CD4-positive, CD25-positive, alpha-beta regulatory T cell (primary cell): Measurements from ENCODE around the gene SNAPC4. TPM values are rescaled to one million over a fixed set of nuclear protein-coding genes. Genes with fewer than 3 reads are reported as not detected.

Experiments used
- polyA plus RNA-seq, 4 donors: library from polyadenylated mRNA; unstranded; fragments of 300-500 nt; fragmentation: Illumina TruSeq; gene quantifications; one replicate each; pipeline ENCODE4 v1.2.3, GENCODE V29; 2021
- total RNA-seq: library from RNA; stranded (reverse); gene quantifications from one replicate; pipeline ENCODE4 v1.2.3, GENCODE V29; 2022

The SNAPC4 gene
- total and polyA plus RNA-seq, 5 donors from 2014 or later, result 0.40 to 13.3 (median 1.1) TPM

Other genes starting within 250 kb of the SNAPC4 start
- gene LHX3, start 195.0 kb downstream of the SNAPC4 start, total RNA-seq, result not detected
- gene LHX3, start 195.0 kb downstream of the SNAPC4 start, polyA plus RNA-seq, result not detected
- gene QSOX2, start 154.4 kb downstream of the SNAPC4 start, total RNA-seq, result 16.6 TPM
- under 1 TPM; 0.33 to 0.63 (median 0.41) TPM for gene QSOX2, start 154.4 kb downstream of the SNAPC4 start, polyA plus RNA-seq
- gene CCDC187, start 96.1 kb downstream of the SNAPC4 start, total RNA-seq, result not detected
- not detected for gene CCDC187, start 96.1 kb downstream of the SNAPC4 start, polyA plus RNA-seq
- 12.3 TPM for gene GPSM1, start 72.6 kb downstream of the SNAPC4 start, total RNA-seq
- gene GPSM1, start 72.6 kb downstream of the SNAPC4 start, polyA plus RNA-seq, result 1 to 10 TPM in 3 of 4 donors, under 1 TPM in 1; 0.59 to 1.9 (median 1.2) TPM
- gene DNLZ, start 36.4 kb downstream of the SNAPC4 start, total RNA-seq, result 25.5 TPM
- gene DNLZ, start 36.4 kb downstream of the SNAPC4 start, polyA plus RNA-seq, result 10 to 100 TPM; 51.1 to 67.9 (median 61.5) TPM
- 0.35 TPM for gene CARD9, start 26.5 kb downstream of the SNAPC4 start, total RNA-seq
- under 1 TPM; 0.23 to 0.82 (median 0.33) TPM for gene CARD9, start 26.5 kb downstream of the SNAPC4 start, polyA plus RNA-seq
- gene ENTR1, start 10.4 kb upstream of the SNAPC4 start, total RNA-seq, result 63.2 TPM
- 1 to 10 TPM; 7.8 to 9.9 (median 9.2) TPM for gene ENTR1, start 10.4 kb upstream of the SNAPC4 start, polyA plus RNA-seq
- 86.2 TPM for gene PMPCA, start 10.5 kb upstream of the SNAPC4 start, total RNA-seq
- 10 to 100 TPM; 36.5 to 46.5 (median 39.2) TPM for gene PMPCA, start 10.5 kb upstream of the SNAPC4 start, polyA plus RNA-seq
- 30.3 TPM for gene INPP5E, start 39.7 kb upstream of the SNAPC4 start, total RNA-seq
- 1 to 10 TPM; 1.9 to 4.4 (median 2.3) TPM for gene INPP5E, start 39.7 kb upstream of the SNAPC4 start, polyA plus RNA-seq
- gene SEC16A, start 82.9 kb upstream of the SNAPC4 start, total RNA-seq, result 74.4 TPM
- 10 to 100 TPM; 17.7 to 22.7 (median 21.1) TPM for gene SEC16A, start 82.9 kb upstream of the SNAPC4 start, polyA plus RNA-seq
- 52.3 TPM for gene NOTCH1, start 145.9 kb upstream of the SNAPC4 start, total RNA-seq
- 1 to 10 TPM; 1.2 to 1.7 (median 1.5) TPM for gene NOTCH1, start 145.9 kb upstream of the SNAPC4 start, polyA plus RNA-seq